Measurements from ENCODE around the gene PDIK1L. TPM values are rescaled to one million over a fixed set of nuclear protein-coding genes. Genes with fewer than 3 reads are reported as not detected.

The PDIK1L gene
- total and polyA plus RNA-seq, 2 experiments from 2014 or later: 2.6 to 16.8 TPM

GRCh38 chr1:26066857-26067256 lies 44.8 kb upstream of the PDIK1L start:
- Histone ChIP-seq H3K79me2 (no peaks in the 10 kb centered on the region), H3K9me2 (replicated peaks; ENCODE audit: insufficient read depth) (no peaks in the 10 kb centered on the region), H3K27me3 (no peaks in the 10 kb centered on the region), H3K4me3 (no peak overlapping the region), H3K9me3 (ENCODE audit: low read depth) (no peaks in the 10 kb centered on the region), H3K36me3 (replicated peaks; ENCODE audit: insufficient read depth, low read depth) (no peaks in the 10 kb centered on the region), H3K4me1 (ENCODE audit: insufficient read depth) (peaks cover 16% of the 10 kb centered on the region), H4K20me1 (ENCODE audit: insufficient read depth, poor library complexity, severe bottlenecking) (no peaks in the 10 kb centered on the region), H2AFZ (no peak overlapping the region), H3K4me2 (peak overlapping the region; percentile 57), H3K27ac (peak overlapping the region; percentile 23)
- TF ChIP-seq EZH2 (IDR thresholded peaks at IDR 0.05; ENCODE audit: borderline replicate concordance): no peak
- TF ChIP-seq EZH2phosphoT487 (IDR thresholded peaks at IDR 0.05; ENCODE audit: low read depth, severe bottlenecking, unreplicated experiment): no peak
- TF ChIP-seq, protein P1, sequence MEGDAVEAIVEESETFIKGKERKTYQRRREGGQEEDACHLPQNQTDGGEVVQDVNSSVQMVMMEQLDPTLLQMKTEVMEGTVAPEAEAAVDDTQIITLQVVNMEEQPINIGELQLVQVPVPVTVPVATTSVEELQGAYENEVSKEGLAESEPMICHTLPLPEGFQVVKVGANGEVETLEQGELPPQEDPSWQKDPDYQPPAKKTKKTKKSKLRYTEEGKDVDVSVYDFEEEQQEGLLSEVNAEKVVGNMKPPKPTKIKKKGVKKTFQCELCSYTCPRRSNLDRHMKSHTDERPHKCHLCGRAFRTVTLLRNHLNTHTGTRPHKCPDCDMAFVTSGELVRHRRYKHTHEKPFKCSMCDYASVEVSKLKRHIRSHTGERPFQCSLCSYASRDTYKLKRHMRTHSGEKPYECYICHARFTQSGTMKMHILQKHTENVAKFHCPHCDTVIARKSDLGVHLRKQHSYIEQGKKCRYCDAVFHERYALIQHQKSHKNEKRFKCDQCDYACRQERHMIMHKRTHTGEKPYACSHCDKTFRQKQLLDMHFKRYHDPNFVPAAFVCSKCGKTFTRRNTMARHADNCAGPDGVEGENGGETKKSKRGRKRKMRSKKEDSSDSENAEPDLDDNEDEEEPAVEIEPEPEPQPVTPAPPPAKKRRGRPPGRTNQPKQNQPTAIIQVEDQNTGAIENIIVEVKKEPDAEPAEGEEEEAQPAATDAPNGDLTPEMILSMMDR (IDR thresholded peaks at IDR 0.05; ENCODE audit: poor library complexity): no peak
- 45% methylated on average over 4 of the region's 4 CpGs for WGBS (ENCODE audit: low lambda C conversion rate, missing lambda C conversion rate)
- peak; percentile 40 for DNase-seq (ENCODE audit: low spot score)

DNA sequence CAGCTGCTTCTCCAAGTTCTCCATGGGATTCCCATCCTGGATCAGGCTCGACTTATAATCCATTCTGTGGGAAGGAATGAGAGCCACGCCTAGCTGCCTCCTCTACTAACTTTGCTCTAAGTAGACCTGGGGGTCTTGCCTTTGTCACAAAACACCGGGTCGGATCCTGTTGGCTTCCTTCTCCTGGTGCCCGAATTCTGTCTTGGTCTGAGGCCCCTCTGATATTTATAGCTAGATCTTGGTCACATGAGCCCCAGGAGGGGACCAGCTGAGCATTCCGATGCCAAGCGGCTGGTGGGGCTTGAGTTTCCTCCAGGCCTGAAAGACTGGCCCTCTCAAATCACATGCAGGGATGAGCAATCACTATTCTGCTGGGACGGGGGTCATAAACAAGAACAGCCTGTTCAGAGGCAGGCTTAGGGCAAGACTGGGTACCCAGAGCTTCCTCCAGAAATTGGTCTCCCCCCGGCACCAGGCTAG lies 44.2 kb upstream of the PDIK1L start, which contains the start of gene TRIM63:
TSS of gene TRIM63 (minus strand) at position 199 of the 480 bp plus-strand sequence. CDS start at position 63, 136 bp downstream.
- TF ChIP-seq EZH2 (IDR thresholded peaks at IDR 0.05; ENCODE audit: borderline replicate concordance) (no peak), EZH2phosphoT487 (IDR thresholded peaks at IDR 0.05; ENCODE audit: low read depth, severe bottlenecking, unreplicated experiment) (no peak)
- TF ChIP-seq, protein P1 (IDR thresholded peaks at IDR 0.05; ENCODE audit: poor library complexity): no peak
- Histone ChIP-seq H3K4me3 (no peak within 1 kb of the TSS), H4K20me1 (ENCODE audit: insufficient read depth, poor library complexity, severe bottlenecking) (no peaks in the 10 kb centered on the region), H3K4me1 (ENCODE audit: insufficient read depth) (peaks cover 16% of the 10 kb centered on the region), H2AFZ (no peak within 1 kb of the TSS), H3K36me3 (replicated peaks; ENCODE audit: insufficient read depth, low read depth) (no peaks in the 10 kb centered on the region), H3K9me2 (replicated peaks; ENCODE audit: insufficient read depth) (no peaks in the 10 kb centered on the region), H3K27me3 (no peaks in the 10 kb centered on the region), H3K27ac (peak within 1 kb of the TSS; percentile 23), H3K4me2 (peak within 1 kb of the TSS; percentile 57), H3K79me2 (no peaks in the 10 kb centered on the region), H3K9me3 (ENCODE audit: low read depth) (no peaks in the 10 kb centered on the region)
- DNase-seq (ENCODE audit: low spot score): no peak
- WGBS (ENCODE audit: low lambda C conversion rate, missing lambda C conversion rate): 63% methylated on average over 9 of the region's 9 CpGs

GRCh38 chr1:26069941-26070295 lies 41.7 kb upstream of the PDIK1L start:
- no peak overlapping the region for H2AFZ ChIP-seq
- TF ChIP-seq EZH2phosphoT487 (IDR thresholded peaks at IDR 0.05; ENCODE audit: low read depth, severe bottlenecking, unreplicated experiment): no peak
- TF ChIP-seq EZH2 (IDR thresholded peaks at IDR 0.05; ENCODE audit: borderline replicate concordance): no peak
- TF ChIP-seq, protein P1 (IDR thresholded peaks at IDR 0.05; ENCODE audit: poor library complexity): no peak
- peaks cover 16% of the 10 kb centered on the region for H3K4me1 ChIP-seq (ENCODE audit: insufficient read depth)
- H3K27me3 ChIP-seq: no peaks in the 10 kb centered on the region
- no peak overlapping the region for H3K4me3 ChIP-seq
- no peak for DNase-seq (ENCODE audit: low spot score)
- no peaks in the 10 kb centered on the region for H3K79me2 ChIP-seq
- no peak overlapping the region for H3K27ac ChIP-seq
- 92% methylated on average over 1 of the region's 1 CpG for WGBS (ENCODE audit: low lambda C conversion rate, missing lambda C conversion rate)
- H3K9me2 ChIP-seq (replicated peaks; ENCODE audit: insufficient read depth): no peaks in the 10 kb centered on the region
- H4K20me1 ChIP-seq (ENCODE audit: insufficient read depth, poor library complexity, severe bottlenecking): no peaks in the 10 kb centered on the region
- H3K9me3 ChIP-seq (ENCODE audit: low read depth): no peaks in the 10 kb centered on the region
- no peak overlapping the region for H3K4me2 ChIP-seq
- no peaks in the 10 kb centered on the region for H3K36me3 ChIP-seq (replicated peaks; ENCODE audit: insufficient read depth, low read depth)
